Endothelial cell of umbilical vein (primary cell): ENCODE measurements around the gene PGAP1. TPM values are rescaled to one million over a fixed set of nuclear protein-coding genes. Genes with fewer than 3 reads are reported as not detected.

Experiments used
- BruUV-seq: library from RNA; stranded (reverse); fragments of 400-500 nt; replicated peaks from 2 replicates; lab custom pipeline; 2021; lab: Mats Ljungman, UMichigan
- CTCF ChIA-PET: fragments of 300-600, 350-600 bp; sonication (Branson Sonifier 250); formaldehyde crosslinking; loops from one replicate; lab custom pipeline; 2021; ENCODE audit warnings: antibody characterized with exemption, inconsistent platforms; lab: Charles Lee
- POLR2A ChIA-PET: fragments of 300-600, 350-600 bp; sonication (Branson Sonifier 250); formaldehyde crosslinking; loops from one replicate; lab custom pipeline; 2021; ENCODE audit warnings: antibody characterized with exemption, inconsistent platforms; lab: Charles Lee
- DNase-seq: peaks from one replicate; pipeline ENCODE4 v3.0.0-alpha.2; 2011; ENCODE audit warnings: low read depth, low spot score
- FAIRE-seq: peaks from 2 replicates; lab custom pipeline; 2011; peaks lifted over from hg19 to GRCh38; lab: Jason Lieb, UNC
- H2AFZ ChIP-seq: 2 replicates; pipeline ENCODE4 v1.6.0; 2012; ENCODE audit warnings: low read depth, low read length, control low read depth, inconsistent platforms
- H3K27ac ChIP-seq: 2 replicates; pipeline ENCODE4 v1.5.1; 2011; ENCODE audit warnings: low read depth, mild to moderate bottlenecking, control low read depth, low read length, moderate library complexity; ENCODE audit not compliant: insufficient read depth
- H3K27me3 ChIP-seq, 2 experiments: 2 replicates each; pipeline versions ENCODE4 v1.6.0 to v1.6.1; 2011; ENCODE audit warnings: low read length in 2 of 2, mixed read lengths in 1 of 2; ENCODE audit not compliant: control insufficient read depth in 2 of 2, insufficient read depth in 2 of 2
- H3K36me3 ChIP-seq, 2 experiments: 2 replicates in 1 of 2; 3 replicates in 1 of 2; pipeline ENCODE4 v1.5.1; 2011; ENCODE audit warnings: low read length in 2 of 2, mild to moderate bottlenecking in 1 of 2, moderate library complexity in 1 of 2; ENCODE audit not compliant: control insufficient read depth in 2 of 2, insufficient read depth in 2 of 2; ENCODE audit errors: extremely low read depth in 1 of 2
- H3K4me1 ChIP-seq: 3 replicates; pipeline ENCODE4 v1.5.1; 2011; ENCODE audit warnings: mild to moderate bottlenecking, low read length; ENCODE audit not compliant: control insufficient read depth, insufficient read depth; ENCODE audit errors: extremely low read depth
- H3K4me2 ChIP-seq: 2 replicates; pipeline ENCODE4 v1.6.1; 2011; ENCODE audit warnings: low read length, control low read depth, mixed read lengths; ENCODE audit not compliant: insufficient read depth
- H3K4me3 ChIP-seq, 3 experiments: fragments of 200-600 bp in 1 of 3; sonication (generic), shearing (Covaris generic) in 1 of 3; replicated peaks in 1 of 3; 2 replicates each; pipeline ENCODE4 v1.5.1; 2011 to 2016; ENCODE audit warnings: control low read depth in 3 of 3, low read length in 3 of 3, mild to moderate bottlenecking in 2 of 3, inconsistent platforms in 1 of 3, low read depth in 1 of 3, moderate library complexity in 1 of 3; ENCODE audit not compliant: insufficient read depth in 1 of 3
- H3K79me2 ChIP-seq: 2 replicates; pipeline ENCODE4 v1.6.0; 2012; ENCODE audit warnings: low read length, inconsistent platforms; ENCODE audit not compliant: control insufficient read depth, insufficient read depth
- H3K9ac ChIP-seq: replicated peaks from 2 replicates; pipeline ENCODE3; 2011; ENCODE audit warnings: low read length, control low read depth; ENCODE audit not compliant: insufficient read depth; ENCODE audit errors: extremely low read depth
- H3K9me1 ChIP-seq: replicated peaks from 3 replicates; pipeline ENCODE4 v1.6.0; 2011; ENCODE audit warnings: mild to moderate bottlenecking, low read length; ENCODE audit not compliant: control insufficient read depth, insufficient read depth; ENCODE audit errors: extremely low read depth
- H3K9me3 ChIP-seq: replicated peaks from 2 replicates; pipeline ENCODE4 v1.5.1; 2012; ENCODE audit warnings: low read length, inconsistent platforms; ENCODE audit not compliant: control insufficient read depth, insufficient read depth
- H4K20me1 ChIP-seq: replicated peaks from 2 replicates; pipeline ENCODE3; 2011; ENCODE audit warnings: mild to moderate bottlenecking, low read length; ENCODE audit not compliant: control insufficient read depth, insufficient read depth; ENCODE audit errors: extremely low read depth
- EZH2 ChIP-seq: IDR thresholded peaks from 2 replicates; pipeline ENCODE4 v1.6.1; 2012; ENCODE audit warnings: borderline replicate concordance, low read depth, mild to moderate bottlenecking, moderate library complexity, low read length, inconsistent platforms; ENCODE audit not compliant: severe bottlenecking
- FOS ChIP-seq: IDR thresholded peaks from 2 replicates; pipeline ENCODE4 v1.6.1; 2011; ENCODE audit warnings: mild to moderate bottlenecking, low read length, moderate library complexity, borderline replicate concordance; ENCODE audit not compliant: insufficient read depth
- GATA2 ChIP-seq: IDR thresholded peaks from 2 replicates; pipeline ENCODE4 v1.7.0; 2011; ENCODE audit warnings: low read depth, mild to moderate bottlenecking, moderate library complexity, mixed read lengths, low read length; ENCODE audit not compliant: insufficient read length, insufficient read depth
- JUN ChIP-seq: IDR thresholded peaks from 2 replicates; pipeline ENCODE4 v1.6.1; 2011; ENCODE audit warnings: borderline replicate concordance, low read depth; ENCODE audit not compliant: insufficient read length, insufficient read depth
- MYC ChIP-seq: IDR thresholded peaks from one replicate; pipeline ENCODE4 v1.6.1; 2011; ENCODE audit warnings: mild to moderate bottlenecking, low read depth, low read length
- POLR2A ChIP-seq: IDR thresholded peaks from 2 replicates; pipeline ENCODE4 v1.6.1; 2012; ENCODE audit warnings: low read depth, mild to moderate bottlenecking, control low read depth, low read length
- POLR2AphosphoS5 ChIP-seq: IDR thresholded peaks from 2 replicates; pipeline ENCODE4 v1.6.1; 2012; ENCODE audit warnings: low read depth, mild to moderate bottlenecking, control low read depth, low read length, moderate library complexity; ENCODE audit not compliant: insufficient read depth
- dilution Hi-C: fragments of 300-500 bp; cut with MboI; formaldehyde crosslinking; loops from one replicate; pipeline ENCODE4 v1.15.0; 2019; ENCODE audit warnings: low sequenced_read_pairs; ENCODE audit not compliant: extremely low pct_ligation_motif_present
- intact Hi-C: fragments of 100-400 bp; cut with micrococcal nuclease; formaldehyde crosslinking; loops from one replicate; pipeline ENCODE4 v1.10.0; 2022
- polyA plus RNA-seq, 4 experiments: library from polyadenylated mRNA; depleted of rRNA in 3 of 4; stranded (reverse) in 3 of 4; unstranded in 1 of 4; fragments of >200 nt; gene quantifications; 2 replicates each; pipeline versions ENCODE4 v1.2.1 to v1.2.3, GENCODE V29; 2011 to 2012; ENCODE audit warnings: missing spikeins in 1 of 4
- total RNA-seq: library from RNA; stranded (reverse); gene quantifications from 2 replicates; pipeline ENCODE4 v1.2.3, GENCODE V29; 2021
- TF ChIP-seq, protein P1 (sequence below): IDR thresholded peaks from 2 replicates; pipeline ENCODE4 v1.6.1; 2011; ENCODE audit not compliant: insufficient read depth, insufficient read length
- TF ChIP-seq, protein P2 (sequence below), 2 donors: IDR thresholded peaks; 1 replicate in 1 of 2; 2 replicates in 1 of 2; pipeline ENCODE4 v1.5.1; 2011; ENCODE audit warnings: low read length in 2 of 2, mild to moderate bottlenecking in 2 of 2, moderate library complexity in 2 of 2, control low read depth in 1 of 2, inconsistent platforms in 1 of 2, low read depth in 1 of 2; ENCODE audit not compliant: insufficient read depth in 1 of 2; ENCODE audit errors: extremely low read depth in 1 of 2

The PGAP1 gene
- total and polyA plus RNA-seq, 2 donors (not counting 3 experiments of a cell fraction or from before 2014, with no cell fraction given): 3.9 to 9.8 TPM

DNA sequence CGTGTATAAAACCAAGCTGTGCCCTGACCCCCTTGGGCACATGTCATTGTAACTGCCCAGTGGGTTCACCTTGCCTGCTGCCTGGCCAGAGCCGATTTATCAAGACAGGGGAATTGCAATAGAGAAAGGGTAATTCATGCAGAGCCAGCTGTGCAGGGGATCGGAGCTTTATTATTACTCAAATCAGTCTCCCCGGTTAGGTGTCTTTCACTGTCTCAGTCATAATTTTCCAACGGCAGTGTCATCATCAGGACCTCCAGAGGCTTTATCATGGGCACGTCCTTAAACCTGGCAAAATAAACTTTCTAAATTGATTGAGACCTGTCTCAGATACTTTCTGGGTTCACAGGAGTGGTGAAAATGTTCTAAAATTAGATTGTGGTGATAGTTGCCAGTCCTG lies 29.6 kb upstream of the PGAP1 start:
- no peaks in the 10 kb centered on the region for H3K79me2 ChIP-seq
- intact Hi-C loops (no loop called here), dilution Hi-C loops (no loop called here)
- BruUV-seq: no TSS peak
- no peak overlapping the region for H3K9ac ChIP-seq
- H3K36me3 ChIP-seq: no peaks in the 10 kb centered on the region
- no peaks in the 10 kb centered on the region for H3K4me1 ChIP-seq
- H3K27me3 ChIP-seq: no peaks in the 10 kb centered on the region
- DNase-seq (no peak), FAIRE-seq (no peak)
- no peak overlapping the region for H3K4me3 ChIP-seq
- H3K4me2 ChIP-seq: no peak overlapping the region
- ChIA-PET POLR2A (no interaction called here), CTCF (no interaction called here)
- H4K20me1 ChIP-seq: no peaks in the 10 kb centered on the region
- no peaks in the 10 kb centered on the region for H3K9me1 ChIP-seq
- no peak for TF ChIP-seq EZH2
- TF ChIP-seq MYC: no peak
- TF ChIP-seq, protein P1, sequence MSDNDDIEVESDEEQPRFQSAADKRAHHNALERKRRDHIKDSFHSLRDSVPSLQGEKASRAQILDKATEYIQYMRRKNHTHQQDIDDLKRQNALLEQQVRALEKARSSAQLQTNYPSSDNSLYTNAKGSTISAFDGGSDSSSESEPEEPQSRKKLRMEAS: no peak
- TF ChIP-seq FOS: no peak
- no peak for TF ChIP-seq GATA2
- TF ChIP-seq JUN: no peak
- no peak for TF ChIP-seq POLR2A
- no peak for TF ChIP-seq POLR2AphosphoS5
- TF ChIP-seq, protein P2, sequence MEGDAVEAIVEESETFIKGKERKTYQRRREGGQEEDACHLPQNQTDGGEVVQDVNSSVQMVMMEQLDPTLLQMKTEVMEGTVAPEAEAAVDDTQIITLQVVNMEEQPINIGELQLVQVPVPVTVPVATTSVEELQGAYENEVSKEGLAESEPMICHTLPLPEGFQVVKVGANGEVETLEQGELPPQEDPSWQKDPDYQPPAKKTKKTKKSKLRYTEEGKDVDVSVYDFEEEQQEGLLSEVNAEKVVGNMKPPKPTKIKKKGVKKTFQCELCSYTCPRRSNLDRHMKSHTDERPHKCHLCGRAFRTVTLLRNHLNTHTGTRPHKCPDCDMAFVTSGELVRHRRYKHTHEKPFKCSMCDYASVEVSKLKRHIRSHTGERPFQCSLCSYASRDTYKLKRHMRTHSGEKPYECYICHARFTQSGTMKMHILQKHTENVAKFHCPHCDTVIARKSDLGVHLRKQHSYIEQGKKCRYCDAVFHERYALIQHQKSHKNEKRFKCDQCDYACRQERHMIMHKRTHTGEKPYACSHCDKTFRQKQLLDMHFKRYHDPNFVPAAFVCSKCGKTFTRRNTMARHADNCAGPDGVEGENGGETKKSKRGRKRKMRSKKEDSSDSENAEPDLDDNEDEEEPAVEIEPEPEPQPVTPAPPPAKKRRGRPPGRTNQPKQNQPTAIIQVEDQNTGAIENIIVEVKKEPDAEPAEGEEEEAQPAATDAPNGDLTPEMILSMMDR (IDR thresholded peaks at IDR 0.05; ENCODE audit: extremely low read depth in 1 of 2, insufficient read depth in 1 of 2, low read depth in 1 of 2, low read length in 2 of 2): no peak
- H3K9me3 ChIP-seq: no peaks in the 10 kb centered on the region
- no peak overlapping the region for H3K27ac ChIP-seq
- H2AFZ ChIP-seq: no peak overlapping the region
